Measurements from ENCODE around the gene PTPN12.

DNA sequence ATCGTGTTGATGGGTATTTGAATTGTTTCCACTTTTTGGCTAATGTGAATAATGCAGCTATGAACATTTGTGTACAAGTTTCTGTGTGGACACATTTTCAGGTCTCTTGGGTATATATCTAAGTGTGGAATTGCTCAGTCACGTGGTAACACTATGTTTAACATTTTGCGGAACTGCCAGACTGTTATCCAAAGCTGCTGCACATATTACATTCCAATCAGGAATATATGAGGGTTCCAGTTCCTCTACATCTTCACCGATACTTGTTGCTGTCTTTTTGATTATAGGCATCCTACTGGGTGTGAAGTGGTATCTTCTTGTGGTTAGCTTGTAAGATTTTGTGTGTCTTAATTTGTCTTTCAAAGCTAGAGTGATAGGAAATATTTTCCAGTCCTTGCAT, 6.8 kb downstream of the PTPN12 start:
- TF ChIP-seq, protein P1, sequence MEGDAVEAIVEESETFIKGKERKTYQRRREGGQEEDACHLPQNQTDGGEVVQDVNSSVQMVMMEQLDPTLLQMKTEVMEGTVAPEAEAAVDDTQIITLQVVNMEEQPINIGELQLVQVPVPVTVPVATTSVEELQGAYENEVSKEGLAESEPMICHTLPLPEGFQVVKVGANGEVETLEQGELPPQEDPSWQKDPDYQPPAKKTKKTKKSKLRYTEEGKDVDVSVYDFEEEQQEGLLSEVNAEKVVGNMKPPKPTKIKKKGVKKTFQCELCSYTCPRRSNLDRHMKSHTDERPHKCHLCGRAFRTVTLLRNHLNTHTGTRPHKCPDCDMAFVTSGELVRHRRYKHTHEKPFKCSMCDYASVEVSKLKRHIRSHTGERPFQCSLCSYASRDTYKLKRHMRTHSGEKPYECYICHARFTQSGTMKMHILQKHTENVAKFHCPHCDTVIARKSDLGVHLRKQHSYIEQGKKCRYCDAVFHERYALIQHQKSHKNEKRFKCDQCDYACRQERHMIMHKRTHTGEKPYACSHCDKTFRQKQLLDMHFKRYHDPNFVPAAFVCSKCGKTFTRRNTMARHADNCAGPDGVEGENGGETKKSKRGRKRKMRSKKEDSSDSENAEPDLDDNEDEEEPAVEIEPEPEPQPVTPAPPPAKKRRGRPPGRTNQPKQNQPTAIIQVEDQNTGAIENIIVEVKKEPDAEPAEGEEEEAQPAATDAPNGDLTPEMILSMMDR (conservative IDR thresholded peaks at IDR 0.05 in 1 of 2, IDR thresholded peaks at IDR 0.05 in 1 of 2; ENCODE audit: extremely low read depth in 1 of 2, insufficient read depth in 1 of 2, low read depth in 1 of 2, low read length in 2 of 2), result no peak
- no peak for TF ChIP-seq EZH2 (IDR thresholded peaks at IDR 0.05; ENCODE audit: borderline replicate concordance, low read length)
